ENCODE measurements around the gene AP5M1. TPM values are rescaled to one million over a fixed set of nuclear protein-coding genes. Genes with fewer than 3 reads are reported as not detected.
"Not testable (repeated sequence)": the region's sequence is repeated elsewhere in the genome, so short reads cannot be mapped to it uniquely, and the experiment has no call there.

Gene AP5M1
- total RNA-seq, 4 donors from 2014 or later = 16.7 to 42.4 (median 27.6) TPM

DNA sequence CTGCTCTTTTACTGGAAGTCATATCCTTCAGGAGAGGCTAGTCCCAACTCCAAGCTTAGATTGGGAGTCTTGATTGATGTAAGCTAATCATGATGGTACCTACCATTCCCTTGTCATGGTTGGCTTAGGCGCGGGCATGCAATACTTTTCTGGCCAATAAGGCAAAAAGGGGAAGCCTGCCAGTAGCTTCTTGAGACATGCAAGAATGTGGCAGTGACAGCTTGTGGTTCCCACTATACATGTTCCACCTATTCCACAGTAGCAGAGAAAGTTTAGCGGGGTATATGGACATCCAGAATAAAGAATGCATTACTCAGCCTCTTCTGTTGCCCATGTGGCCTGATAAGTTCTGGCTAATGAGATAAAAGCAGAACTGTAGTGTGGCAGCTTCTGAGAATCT is 55.0 kb downstream of the AP5M1 start:
- intact Hi-C loops (cut with DNase I; ENCODE audit: low total_unique reads) = no loop called here

DNA sequence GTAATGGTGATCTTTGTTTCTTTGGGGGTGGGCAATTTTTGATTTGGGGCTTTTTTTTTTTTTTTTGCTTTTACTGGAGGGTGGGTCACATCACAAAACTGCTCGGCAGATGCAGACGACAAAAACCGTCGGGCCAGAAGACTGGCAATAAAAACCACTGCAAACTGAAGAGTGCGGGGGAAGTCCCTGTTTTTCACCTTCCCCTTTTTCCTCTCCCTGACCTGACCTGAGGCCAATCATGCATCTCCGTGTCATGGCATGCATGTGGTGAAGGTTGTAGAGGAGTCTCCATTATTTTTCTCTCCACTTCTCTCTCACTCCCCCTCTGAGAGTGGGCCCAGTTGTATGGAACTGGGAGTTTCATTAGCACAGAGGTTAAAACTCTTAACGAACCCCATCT is 57.5 kb downstream of the AP5M1 start:
- no peaks in the 10 kb centered on the region for H3K27me3 ChIP-seq
- TF ChIP-seq POLR2A (IDR thresholded peaks at IDR 0.05) = no peak
- TF ChIP-seq, protein P1, sequence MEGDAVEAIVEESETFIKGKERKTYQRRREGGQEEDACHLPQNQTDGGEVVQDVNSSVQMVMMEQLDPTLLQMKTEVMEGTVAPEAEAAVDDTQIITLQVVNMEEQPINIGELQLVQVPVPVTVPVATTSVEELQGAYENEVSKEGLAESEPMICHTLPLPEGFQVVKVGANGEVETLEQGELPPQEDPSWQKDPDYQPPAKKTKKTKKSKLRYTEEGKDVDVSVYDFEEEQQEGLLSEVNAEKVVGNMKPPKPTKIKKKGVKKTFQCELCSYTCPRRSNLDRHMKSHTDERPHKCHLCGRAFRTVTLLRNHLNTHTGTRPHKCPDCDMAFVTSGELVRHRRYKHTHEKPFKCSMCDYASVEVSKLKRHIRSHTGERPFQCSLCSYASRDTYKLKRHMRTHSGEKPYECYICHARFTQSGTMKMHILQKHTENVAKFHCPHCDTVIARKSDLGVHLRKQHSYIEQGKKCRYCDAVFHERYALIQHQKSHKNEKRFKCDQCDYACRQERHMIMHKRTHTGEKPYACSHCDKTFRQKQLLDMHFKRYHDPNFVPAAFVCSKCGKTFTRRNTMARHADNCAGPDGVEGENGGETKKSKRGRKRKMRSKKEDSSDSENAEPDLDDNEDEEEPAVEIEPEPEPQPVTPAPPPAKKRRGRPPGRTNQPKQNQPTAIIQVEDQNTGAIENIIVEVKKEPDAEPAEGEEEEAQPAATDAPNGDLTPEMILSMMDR (IDR thresholded peaks at IDR 0.05) = no peak
- H3K36me3 ChIP-seq = no peaks in the 10 kb centered on the region
- H3K9me3 ChIP-seq = no peaks in the 10 kb centered on the region
- no peak for DNase-seq
- no peaks in the 10 kb centered on the region for H3K4me1 ChIP-seq
- intact Hi-C loops (cut with DNase I; ENCODE audit: low total_unique reads) = no loop called here
- no peak overlapping the region for H3K27ac ChIP-seq
- H3K4me3 ChIP-seq = no peak overlapping the region

More for the DNA sequence above, 55.0 kb downstream of the AP5M1 start:
- no peak overlapping the region for H3K4me3 ChIP-seq
- TF ChIP-seq POLR2A (IDR thresholded peaks at IDR 0.05) = no peak
- TF ChIP-seq, protein P1 (IDR thresholded peaks at IDR 0.05) = no peak
- DNase-seq = no peak
- H3K9me3 ChIP-seq = no peaks in the 10 kb centered on the region
- H3K27ac ChIP-seq = no peak overlapping the region
- no peaks in the 10 kb centered on the region for H3K4me1 ChIP-seq
- no peaks in the 10 kb centered on the region for H3K27me3 ChIP-seq
- H3K36me3 ChIP-seq = no peaks in the 10 kb centered on the region

DNA sequence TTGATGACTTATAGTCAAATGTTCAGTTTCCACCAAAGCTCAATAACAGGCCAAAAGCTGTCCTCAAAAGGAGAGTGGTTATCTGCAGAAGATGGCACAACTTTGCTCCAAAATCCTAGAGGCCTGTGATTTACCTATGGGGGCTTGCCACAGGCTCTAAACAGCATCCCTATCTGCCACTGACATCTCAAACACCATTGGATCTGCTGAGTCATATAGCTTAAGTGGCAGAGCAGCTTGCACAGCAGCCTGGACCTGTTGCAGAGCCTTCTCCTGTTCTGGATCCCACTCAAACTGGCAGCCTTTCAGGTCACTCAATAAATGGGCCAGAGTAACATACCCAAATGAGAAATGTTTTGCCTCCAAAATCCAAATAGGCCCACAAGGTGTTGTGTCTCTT is 61.1 kb downstream of the AP5M1 start:
- Histone ChIP-seq H3K36me3 (no peaks in the 10 kb centered on the region), H3K4me3 (no peak overlapping the region), H3K27me3 (no peaks in the 10 kb centered on the region), H3K4me1 (no peaks in the 10 kb centered on the region), H3K9me3 (no peaks in the 10 kb centered on the region), H3K27ac (no peak overlapping the region)
- no peak for DNase-seq
- TF ChIP-seq, protein P1 (IDR thresholded peaks at IDR 0.05) = no peak
- no peak for TF ChIP-seq POLR2A (IDR thresholded peaks at IDR 0.05)
- intact Hi-C loops (cut with DNase I; ENCODE audit: low total_unique reads) = no loop called here

DNA sequence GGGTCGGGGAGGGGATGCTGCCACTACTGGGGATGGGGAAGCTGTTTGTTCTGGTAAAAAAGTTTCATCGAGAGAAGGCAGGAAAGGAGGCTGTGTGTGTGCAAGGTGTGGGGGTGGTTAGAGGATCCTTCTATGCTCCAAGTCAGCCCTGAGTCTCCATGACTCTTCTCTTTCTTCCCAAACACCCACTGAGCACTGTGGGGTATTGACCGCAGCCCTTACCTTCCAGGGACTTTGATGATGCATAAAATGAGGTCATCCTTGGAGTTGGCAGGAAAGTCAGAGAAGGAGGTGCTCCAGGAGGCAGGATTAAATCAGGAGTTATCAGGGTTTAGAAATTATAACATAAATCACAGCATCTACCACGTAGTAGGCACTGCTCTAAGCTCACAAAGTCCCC is 63.7 kb downstream of the AP5M1 start:
- H3K4me1 ChIP-seq; intact Hi-C loops (cut with DNase I; ENCODE audit: low total_unique reads); H3K4me3 ChIP-seq; H3K27ac ChIP-seq; H3K9me3 ChIP-seq; H3K36me3 ChIP-seq; H3K27me3 ChIP-seq; DNase-seq: not testable (repeated sequence)

DNA sequence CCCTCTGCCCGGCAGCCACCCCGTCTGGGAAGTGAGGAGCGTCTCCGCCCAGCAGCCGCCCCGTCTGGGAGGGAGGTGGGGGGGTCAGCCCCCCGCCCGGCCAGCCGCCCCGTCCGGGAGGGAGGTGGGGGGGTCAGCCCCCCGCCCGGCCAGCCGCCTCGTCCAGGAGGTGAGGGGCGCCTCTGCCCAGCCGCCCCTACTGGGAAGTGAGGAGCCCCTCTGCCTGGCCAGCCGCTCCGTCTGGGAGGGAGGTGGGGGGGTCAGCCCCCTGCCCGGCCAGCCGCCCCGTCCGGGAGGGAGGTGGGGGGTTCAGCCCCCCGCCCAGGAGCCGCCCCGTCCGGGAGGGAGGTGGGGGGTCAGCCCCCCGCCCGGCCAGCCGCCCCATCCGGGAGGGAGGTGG is 65.0 kb downstream of the AP5M1 start:
- intact Hi-C loops (cut with DNase I; ENCODE audit: low total_unique reads) = not testable (repeated sequence)

DNA sequence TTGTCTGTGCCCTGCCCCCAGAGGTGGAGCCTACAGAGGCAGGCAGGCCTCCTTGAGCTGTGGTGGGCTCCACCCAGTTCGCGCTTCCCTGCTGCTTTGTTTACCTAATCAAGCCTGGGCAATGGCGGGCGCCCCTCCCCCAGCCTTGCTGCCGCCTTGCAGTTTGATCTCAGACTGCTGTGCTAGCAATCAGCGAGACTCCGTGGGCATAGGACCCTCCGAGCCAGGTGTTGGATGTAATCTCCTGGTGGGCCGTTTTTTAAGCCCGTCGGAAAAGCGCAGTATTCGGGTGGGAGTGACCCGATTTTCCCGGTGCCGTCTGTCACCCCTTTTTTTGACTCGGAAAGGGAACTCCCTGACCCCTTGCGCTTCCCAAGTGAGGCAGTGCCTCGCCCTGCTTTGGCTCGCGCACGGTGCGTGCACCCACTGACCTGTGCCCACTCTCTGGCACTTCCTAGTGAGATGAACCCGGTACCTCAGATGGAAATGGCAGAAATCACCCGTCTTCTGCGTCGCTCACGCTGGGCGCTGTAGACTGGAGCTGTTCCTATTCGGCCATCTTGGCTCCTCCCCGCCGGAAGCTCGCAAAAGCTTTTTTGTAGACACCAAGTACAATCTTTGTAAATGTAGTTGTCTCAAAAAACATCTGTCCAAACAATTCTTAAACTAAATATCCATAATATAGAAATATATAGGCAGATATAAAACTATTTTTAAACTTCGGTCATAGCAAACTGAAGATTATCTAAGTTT is 75.0 kb downstream of the AP5M1 start:
- intact Hi-C loops (cut with DNase I; ENCODE audit: low total_unique reads); DNase-seq; H3K4me1 ChIP-seq; H3K9me3 ChIP-seq; H3K27me3 ChIP-seq; H3K36me3 ChIP-seq; H3K4me3 ChIP-seq; H3K27ac ChIP-seq: not testable (repeated sequence)

More for the DNA sequence above, 65.0 kb downstream of the AP5M1 start:
- not testable (repeated sequence) for H3K4me3 ChIP-seq, DNase-seq, H3K9me3 ChIP-seq, H3K27ac ChIP-seq, H3K4me1 ChIP-seq, H3K36me3 ChIP-seq, H3K27me3 ChIP-seq

DNA sequence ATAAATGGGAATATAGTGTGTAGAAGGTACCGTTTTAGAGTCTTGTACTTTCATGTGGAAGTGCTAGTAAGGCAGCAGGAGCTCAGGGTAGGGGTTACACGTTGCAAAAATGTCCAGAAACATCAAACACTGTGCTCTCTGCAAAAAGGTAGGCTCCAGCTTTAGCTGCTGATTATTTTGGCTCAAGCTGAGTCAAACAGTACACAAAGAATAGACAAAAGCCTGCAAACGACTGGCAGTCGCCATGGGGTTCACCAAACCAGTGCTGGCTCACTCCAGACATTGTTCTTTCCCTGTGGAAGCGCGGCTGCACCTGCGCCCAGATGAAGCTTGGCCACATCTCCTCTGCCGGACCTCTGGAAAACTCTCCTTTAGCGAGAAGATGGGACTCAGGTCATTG is 76.3 kb downstream of the AP5M1 start:
- no peaks in the 10 kb centered on the region for H3K36me3 ChIP-seq
- H3K4me1 ChIP-seq = no peaks in the 10 kb centered on the region
- no peak for DNase-seq
- no peak overlapping the region for H3K27ac ChIP-seq
- H3K4me3 ChIP-seq = no peak overlapping the region
- intact Hi-C loops (cut with DNase I; ENCODE audit: low total_unique reads) = no loop called here
- no peaks in the 10 kb centered on the region for H3K27me3 ChIP-seq
- TF ChIP-seq POLR2A (IDR thresholded peaks at IDR 0.05) = no peak
- TF ChIP-seq, protein P1 (IDR thresholded peaks at IDR 0.05) = no peak
- H3K9me3 ChIP-seq = no peaks in the 10 kb centered on the region
